ENCODE measurements around the gene TRIO.

DNA sequence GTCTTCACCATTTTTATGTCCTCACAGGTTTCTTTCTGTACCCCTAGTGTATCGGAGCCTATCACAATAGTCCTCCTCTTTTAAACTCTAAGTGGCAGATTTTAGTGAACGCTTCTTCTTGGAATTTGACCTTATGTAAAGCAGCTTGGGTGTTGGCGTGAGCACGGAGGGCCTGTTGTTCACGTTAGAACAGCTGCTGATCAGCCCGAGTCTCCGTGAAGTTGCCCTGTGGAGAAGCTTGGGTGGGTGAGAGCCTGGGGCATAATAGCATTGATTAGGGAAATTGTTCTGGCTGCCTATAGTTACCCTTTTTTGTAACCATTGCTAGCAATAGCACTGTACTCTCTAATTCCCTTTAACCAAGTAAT, 271.5 kb downstream of the TRIO start:
- TF ChIP-seq, protein P1, sequence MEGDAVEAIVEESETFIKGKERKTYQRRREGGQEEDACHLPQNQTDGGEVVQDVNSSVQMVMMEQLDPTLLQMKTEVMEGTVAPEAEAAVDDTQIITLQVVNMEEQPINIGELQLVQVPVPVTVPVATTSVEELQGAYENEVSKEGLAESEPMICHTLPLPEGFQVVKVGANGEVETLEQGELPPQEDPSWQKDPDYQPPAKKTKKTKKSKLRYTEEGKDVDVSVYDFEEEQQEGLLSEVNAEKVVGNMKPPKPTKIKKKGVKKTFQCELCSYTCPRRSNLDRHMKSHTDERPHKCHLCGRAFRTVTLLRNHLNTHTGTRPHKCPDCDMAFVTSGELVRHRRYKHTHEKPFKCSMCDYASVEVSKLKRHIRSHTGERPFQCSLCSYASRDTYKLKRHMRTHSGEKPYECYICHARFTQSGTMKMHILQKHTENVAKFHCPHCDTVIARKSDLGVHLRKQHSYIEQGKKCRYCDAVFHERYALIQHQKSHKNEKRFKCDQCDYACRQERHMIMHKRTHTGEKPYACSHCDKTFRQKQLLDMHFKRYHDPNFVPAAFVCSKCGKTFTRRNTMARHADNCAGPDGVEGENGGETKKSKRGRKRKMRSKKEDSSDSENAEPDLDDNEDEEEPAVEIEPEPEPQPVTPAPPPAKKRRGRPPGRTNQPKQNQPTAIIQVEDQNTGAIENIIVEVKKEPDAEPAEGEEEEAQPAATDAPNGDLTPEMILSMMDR (IDR thresholded peaks at IDR 0.05), result no peak
- TF ChIP-seq POLR2A (IDR thresholded peaks at IDR 0.05), result no peak
